GM21717 (cell line): Measurements from ENCODE around the gene SGCG.
"Not testable (repeated sequence)": the region's sequence is repeated elsewhere in the genome, so short reads cannot be mapped to it uniquely, and the experiment has no call there.

Source experiments
- ATAC-seq: cut with Tn5 transposase; IDR thresholded peaks from one replicate; pipeline ENCODE4 v1.9.1; 2021; ENCODE audit warnings: mild to moderate bottlenecking, moderate library complexity; ENCODE audit not compliant: unreplicated experiment

SGCG gene

GRCh38 chr13:23180711-23181110 lies at the start of gene SGCG:
TSS of gene SGCG (plus strand) at chr13:23180979. CDS start at chr13:23203695, 22,716 bp downstream.
- ATAC-seq = no peak

GRCh38 chr13:23134542-23134941 lies 46.2 kb upstream of the SGCG start:
- ATAC-seq = no peak

GRCh38 chr13:23140492-23140891 lies 40.3 kb upstream of the SGCG start:
- ATAC-seq = no peak

GRCh38 chr13:23141964-23142363 lies 38.8 kb upstream of the SGCG start:
- no peak for ATAC-seq

GRCh38 chr13:23142607-23143006 lies 38.2 kb upstream of the SGCG start:
- ATAC-seq = not testable (repeated sequence)

- ATAC-seq = no peak
These were observed 36.3 kb upstream of the SGCG start for GRCh38 chr13:23144431-23144830.

GRCh38 chr13:23146006-23146405 lies 34.8 kb upstream of the SGCG start:
- ATAC-seq = no peak

- no peak for ATAC-seq
These were observed 33.8 kb upstream of the SGCG start for GRCh38 chr13:23146811-23147625.

- ATAC-seq = no peak
These were observed 33.0 kb upstream of the SGCG start for GRCh38 chr13:23147827-23148226.

- no peak for ATAC-seq
These were observed 23.0 kb upstream of the SGCG start for GRCh38 chr13:23157781-23158180.

- ATAC-seq = no peak
These were observed 21.5 kb upstream of the SGCG start for GRCh38 chr13:23159205-23159759.

- no peak for ATAC-seq
These were observed 20.8 kb upstream of the SGCG start for GRCh38 chr13:23159760-23160637.

- ATAC-seq = no peak
These were observed 19.9 kb upstream of the SGCG start for GRCh38 chr13:23160638-23161480.

- ATAC-seq = no peak
These were observed 19.3 kb upstream of the SGCG start for GRCh38 chr13:23161481-23161825.

GRCh38 chr13:23175920-23176319 lies 4.9 kb upstream of the SGCG start:
- ATAC-seq = no peak

GRCh38 chr13:23182142-23182541 lies 1.4 kb downstream of the SGCG start:
- no peak for ATAC-seq

GRCh38 chr13:23183292-23183691 lies 2.5 kb downstream of the SGCG start:
- ATAC-seq = no peak

- ATAC-seq = no peak
These were observed 4.8 kb downstream of the SGCG start for GRCh38 chr13:23185542-23185941.

GRCh38 chr13:23201870-23202269 lies 21.1 kb downstream of the SGCG start:
- ATAC-seq = no peak

GRCh38 chr13:23202383-23202782 lies 21.6 kb downstream of the SGCG start:
- ATAC-seq = no peak

GRCh38 chr13:23203516-23203915 lies 22.7 kb downstream of the SGCG start:
- no peak for ATAC-seq
